HG03066 (cell line): Measurements from ENCODE around the gene OAF.

Experiments used
- ATAC-seq: cut with Tn5 transposase; IDR thresholded peaks from one replicate; pipeline ENCODE4 v1.9.1; 2021; ENCODE audit warnings: low read depth; ENCODE audit not compliant: unreplicated experiment

Gene OAF

GRCh38 chr11:120219938-120220746 lies 9.3 kb downstream of the OAF start:
- no peak for ATAC-seq

DNA sequence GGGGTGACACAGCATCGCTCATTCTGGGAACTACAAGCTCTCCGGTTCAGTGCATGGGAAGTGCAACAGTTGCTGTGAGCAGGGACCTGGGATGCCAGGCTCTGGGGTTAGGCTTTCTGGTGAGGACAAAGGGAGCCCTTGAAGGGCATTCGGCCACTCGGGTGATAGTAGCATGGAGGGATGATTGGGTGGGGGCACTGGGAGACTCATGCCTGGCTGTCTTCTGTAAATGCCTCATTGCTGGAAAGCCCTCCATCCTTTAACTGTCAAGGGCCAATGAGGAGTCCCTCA lies 9.9 kb downstream of the OAF start:
- ATAC-seq, result no peak

DNA sequence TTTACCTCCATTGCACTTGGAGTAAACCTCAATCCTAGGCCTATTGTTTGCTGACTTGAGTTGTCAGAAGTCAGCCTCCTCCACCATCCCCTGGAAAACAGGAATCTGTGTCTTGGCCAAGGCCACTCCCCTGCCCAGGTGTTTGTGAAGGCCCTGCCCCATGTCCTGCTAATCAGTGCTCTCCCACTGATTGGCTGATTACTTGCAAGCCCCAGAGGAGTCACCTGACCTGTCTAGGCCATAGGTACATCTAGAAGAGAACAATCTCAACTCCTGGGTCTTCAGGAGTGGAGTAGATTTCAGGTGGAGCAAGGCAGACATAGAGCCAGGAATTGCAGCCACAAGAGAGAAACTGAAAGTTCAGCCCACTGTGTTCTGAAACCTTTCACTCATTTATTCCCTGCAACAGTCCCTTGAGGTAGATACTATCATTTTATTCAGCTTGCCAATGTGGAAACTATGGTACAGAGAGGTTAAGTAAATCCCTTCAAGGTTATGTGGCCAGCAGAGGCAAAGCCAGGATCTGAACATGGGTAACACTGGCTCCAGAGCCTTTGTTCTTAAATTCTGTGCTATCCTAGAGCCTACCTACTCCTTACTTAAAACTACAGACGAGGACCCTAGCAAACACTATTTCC lies 10.4 kb downstream of the OAF start:
- no peak for ATAC-seq

- ATAC-seq, result no peak
These were observed 12.1 kb downstream of the OAF start for GRCh38 chr11:120222916-120223315.

DNA sequence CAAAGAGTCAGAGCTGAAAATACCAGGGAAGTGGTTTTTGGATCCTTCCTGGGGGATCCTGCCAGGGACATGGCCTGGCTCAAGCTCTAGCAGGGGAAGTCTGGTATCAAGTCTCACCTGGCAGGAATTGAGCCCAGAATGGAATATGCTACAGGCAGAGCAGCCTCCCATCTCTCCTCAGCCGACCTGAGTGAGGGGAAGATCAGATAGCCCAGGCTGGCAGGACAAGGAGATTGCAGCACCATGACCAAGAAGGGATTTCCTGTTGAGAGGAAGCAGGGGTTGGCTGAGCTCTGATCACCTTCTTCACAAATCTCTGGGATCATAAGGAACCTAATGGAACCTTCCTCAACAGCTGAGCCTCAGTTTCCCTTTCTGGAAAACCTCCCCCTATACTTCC lies 13.0 kb downstream of the OAF start:
- no peak for ATAC-seq

- no peak for ATAC-seq
These were observed 13.5 kb downstream of the OAF start for GRCh38 chr11:120224361-120224760.

DNA sequence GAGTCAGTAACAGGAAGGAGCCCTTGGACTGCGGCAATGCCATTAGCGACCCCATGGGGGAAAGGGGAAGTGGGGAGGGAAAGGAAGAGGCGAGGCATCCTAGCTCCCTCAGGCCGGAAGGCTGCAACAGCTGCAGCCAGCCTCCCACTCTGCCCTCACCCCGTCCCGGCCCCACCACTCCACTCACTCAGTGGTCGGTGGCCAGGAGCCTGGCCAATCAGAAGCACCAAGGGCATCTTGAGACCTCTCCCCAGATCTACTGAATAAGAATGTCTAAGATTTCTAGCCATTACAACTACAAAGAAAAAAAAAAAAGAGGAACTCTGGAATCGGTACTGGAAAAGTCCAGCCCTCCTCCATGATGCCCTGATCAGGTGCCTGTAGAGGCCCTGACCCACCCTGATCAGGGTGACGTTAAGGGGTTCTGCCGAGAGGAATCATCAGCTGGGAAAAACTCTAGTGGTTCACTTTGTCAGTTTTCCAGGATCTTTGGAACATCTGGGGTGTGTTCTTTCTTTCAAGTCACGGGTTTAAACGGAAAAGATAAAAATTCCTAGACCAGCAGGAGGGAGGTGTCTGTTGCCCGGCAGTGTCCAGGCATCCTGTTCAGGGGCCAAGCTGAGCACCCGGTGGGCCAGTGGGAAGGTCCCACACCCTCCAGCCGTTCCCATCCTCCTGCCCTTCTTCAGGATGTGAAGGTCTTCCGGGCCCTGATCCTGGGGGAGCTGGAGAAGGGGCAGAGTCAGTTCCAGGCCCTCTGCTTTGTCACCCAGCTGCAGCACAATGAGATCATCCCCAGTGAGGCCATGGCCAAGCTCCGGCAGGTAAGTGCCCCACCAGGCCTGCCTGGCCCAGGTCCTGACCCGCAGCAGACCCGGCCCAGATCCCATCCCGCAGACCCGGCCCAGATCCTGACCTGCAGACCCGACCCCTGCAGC lies 14.4 kb downstream of the OAF start:
- no peak for ATAC-seq

GRCh38 chr11:120226242-120226641 lies 15.4 kb downstream of the OAF start:
- ATAC-seq, result no peak

DNA sequence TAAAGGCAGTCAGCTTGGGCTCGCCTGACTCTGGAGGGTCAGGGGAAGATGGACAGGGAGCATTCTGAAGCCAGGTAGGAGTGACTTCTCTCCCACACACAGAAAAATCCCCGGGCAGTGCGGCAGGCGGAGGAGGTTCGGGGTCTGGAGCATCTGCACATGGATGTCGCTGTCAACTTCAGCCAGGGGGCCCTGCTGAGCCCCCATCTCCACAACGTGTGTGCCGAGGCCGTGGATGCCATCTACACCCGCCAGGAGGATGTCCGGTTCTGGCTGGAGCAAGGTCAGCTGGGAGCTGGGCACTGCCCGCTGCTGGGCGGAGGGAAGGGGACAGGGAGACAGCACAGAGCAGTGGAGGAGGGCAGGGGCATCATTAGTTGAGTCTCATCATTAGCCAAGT lies 15.9 kb downstream of the OAF start:
- ATAC-seq, result no peak

GRCh38 chr11:120227228-120227852 lies 16.5 kb downstream of the OAF start:
- ATAC-seq, result no peak

GRCh38 chr11:120228794-120229384 lies 18.1 kb downstream of the OAF start:
- ATAC-seq, result no peak

GRCh38 chr11:120229451-120230424 lies 18.9 kb downstream of the OAF start:
- no peak for ATAC-seq

DNA sequence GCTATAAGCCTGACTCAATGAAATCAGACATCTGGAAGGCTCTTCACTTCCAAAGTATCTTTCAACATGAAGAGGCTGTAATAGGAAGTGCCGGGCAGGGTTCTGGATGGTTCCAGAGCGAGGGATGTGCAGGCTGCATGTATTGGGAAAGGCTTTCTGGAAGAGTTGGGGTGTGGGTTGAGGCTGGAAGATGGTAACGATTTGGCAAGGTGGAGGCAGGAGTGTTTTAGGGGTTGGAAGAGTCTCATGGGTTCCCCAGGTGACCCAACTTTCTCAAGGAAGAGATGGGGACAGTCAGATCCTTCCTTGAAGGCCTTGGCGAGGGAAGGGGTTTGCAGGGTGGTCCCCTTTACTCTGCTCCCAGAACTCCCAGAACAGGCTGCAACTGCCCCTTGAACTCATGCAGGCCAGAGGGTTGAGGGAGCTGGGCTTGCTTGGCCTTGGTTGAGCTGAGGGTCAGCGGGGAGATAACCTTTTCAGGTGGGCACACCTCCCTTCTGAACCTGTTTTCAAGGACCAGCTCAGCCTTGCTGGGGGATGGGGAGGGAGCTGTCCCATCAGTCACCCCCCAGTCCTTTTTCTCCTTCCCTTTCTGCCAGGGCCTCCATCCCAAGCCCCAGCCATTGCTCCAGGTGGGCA lies 19.7 kb downstream of the OAF start:
- ATAC-seq, result no peak

DNA sequence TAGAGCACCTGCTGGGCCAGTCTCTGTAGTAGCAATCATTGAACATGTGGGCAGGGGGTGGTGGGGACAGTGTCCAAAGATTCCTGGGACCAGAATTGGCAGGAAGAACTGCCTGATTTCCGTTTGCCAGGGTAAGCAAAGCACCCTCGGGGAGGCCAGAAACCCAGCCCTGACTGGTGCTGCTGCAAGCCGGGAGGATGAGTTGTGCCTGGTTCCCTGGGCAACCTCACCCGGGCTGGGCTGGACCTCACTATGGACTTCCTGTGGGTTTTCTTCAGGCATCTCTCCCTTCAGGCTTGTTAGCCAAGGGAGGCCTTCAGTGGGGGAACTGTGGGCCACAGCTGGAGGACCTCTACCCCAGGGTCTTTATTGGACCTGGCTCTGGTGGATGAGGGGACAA lies 21.1 kb downstream of the OAF start:
- no peak for ATAC-seq

DNA sequence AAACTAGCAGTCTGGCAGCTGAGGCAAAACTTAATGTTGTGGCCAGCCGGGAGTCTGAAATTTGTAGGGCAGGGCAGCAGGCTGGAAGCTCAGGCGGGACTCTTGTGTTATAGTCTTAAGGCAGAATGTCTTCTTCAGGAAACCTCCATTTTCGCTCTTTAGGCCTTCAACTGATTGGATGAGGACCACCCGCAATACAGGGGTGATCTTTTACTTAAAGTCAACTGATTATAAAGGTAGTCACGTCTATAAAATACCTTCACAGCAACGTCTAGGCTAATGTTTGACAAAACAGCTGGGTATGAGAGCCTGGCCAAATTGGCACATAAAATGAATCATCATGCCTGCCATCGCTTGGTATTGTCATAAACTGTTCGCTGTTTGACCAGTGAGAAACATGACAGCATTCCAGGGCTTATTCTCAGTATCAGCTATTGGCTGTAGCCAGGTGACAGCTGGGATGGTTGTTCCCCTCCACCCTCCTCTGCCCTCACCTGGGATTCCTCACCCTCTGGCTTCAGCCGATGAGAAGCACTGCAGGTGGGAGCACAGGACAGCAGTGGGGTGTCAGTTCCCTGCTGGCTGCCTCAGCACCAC lies 22.5 kb downstream of the OAF start:
- no peak for ATAC-seq

- ATAC-seq, result no peak
These were observed 24.3 kb downstream of the OAF start for GRCh38 chr11:120235024-120235628.

DNA sequence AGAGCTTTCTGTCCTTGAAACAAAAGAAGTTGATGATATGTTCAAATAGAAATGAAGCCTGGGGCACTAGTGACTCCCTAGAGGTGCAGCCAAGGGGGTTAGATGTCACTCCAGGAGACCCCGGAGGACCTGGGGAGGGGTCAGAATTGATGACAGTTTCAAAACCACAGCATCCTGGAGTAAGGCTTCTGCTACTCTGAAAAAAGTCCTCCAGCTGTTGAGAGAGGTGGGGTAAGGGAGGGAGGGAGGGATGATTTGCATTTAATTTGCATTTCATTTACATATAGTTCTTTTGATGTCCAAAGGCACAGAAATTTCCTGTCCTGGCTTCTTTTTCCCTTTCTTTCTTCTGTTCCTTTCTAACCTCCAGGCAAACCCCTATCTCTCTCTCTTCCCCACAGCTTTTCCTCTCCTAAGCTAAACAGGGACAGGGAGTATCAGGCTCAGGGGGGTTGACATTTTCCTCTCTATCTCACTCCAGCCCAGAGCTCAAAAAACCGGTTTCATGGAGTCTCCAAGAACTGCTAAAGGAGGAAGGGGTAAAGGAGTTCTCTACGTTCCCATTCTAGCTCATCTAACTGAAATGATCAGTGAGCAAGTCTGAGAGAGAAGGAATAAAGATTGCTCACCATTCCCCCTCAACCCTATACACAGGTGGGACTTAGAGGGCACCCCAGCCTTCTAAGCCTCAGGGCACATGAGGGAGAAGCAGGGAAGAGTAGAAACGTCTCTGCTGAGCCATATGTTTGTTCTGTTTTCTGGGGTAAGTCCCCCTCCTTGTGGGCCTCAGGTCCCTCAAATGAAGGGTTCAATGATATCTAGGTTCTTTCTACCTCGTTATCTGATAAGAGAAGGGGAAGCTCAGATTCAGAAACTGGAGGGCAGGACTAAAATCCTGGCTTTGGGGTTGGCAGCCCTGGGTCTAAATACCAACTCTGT lies 25.6 kb downstream of the OAF start:
- ATAC-seq, result no peak
